CD8-positive, alpha-beta memory T cell (primary cell): ENCODE measurements around the gene FSTL4. TPM values are rescaled to one million over a fixed set of nuclear protein-coding genes. Genes with fewer than 3 reads are reported as not detected.

ENCODE experiments used
- CTCF ChIA-PET: fragments of 350-600 bp; sonication (Branson Sonifier 250); formaldehyde crosslinking; loops from one replicate; lab custom pipeline; 2021; ENCODE audit warnings: antibody characterized with exemption; lab: Charles Lee
- POLR2A ChIA-PET: fragments of 350-600 bp; sonication (Branson Sonifier 250); formaldehyde crosslinking; loops from one replicate; lab custom pipeline; 2021; ENCODE audit warnings: antibody characterized with exemption; lab: Charles Lee
- DNase-seq, 5 donors: peaks; one replicate each; pipeline versions ENCODE4 v3.0.0 to v3.0.0-alpha.2; 2020 to 2022; ENCODE audit warnings: mixed read lengths in 1 of 5
- H3K27ac ChIP-seq: one replicate; pipeline ENCODE4 v1.7.0; 2013; ENCODE audit warnings: low read depth, mild to moderate bottlenecking, low read length, moderate library complexity
- H3K27me3 ChIP-seq: 2 replicates; pipeline ENCODE4 v1.7.0; 2013; ENCODE audit warnings: low read length, mild to moderate bottlenecking; ENCODE audit not compliant: insufficient read depth, poor library complexity, severe bottlenecking
- H3K36me3 ChIP-seq: 2 replicates; pipeline ENCODE4 v1.7.0; 2013; ENCODE audit warnings: mild to moderate bottlenecking, low read length, moderate library complexity; ENCODE audit not compliant: insufficient read depth
- H3K4me1 ChIP-seq: 2 replicates; pipeline ENCODE4 v1.7.0; 2013; ENCODE audit warnings: mild to moderate bottlenecking, low read length, moderate library complexity; ENCODE audit not compliant: insufficient read depth
- H3K4me3 ChIP-seq: 2 replicates; pipeline ENCODE4 v1.7.0; 2013; ENCODE audit warnings: mild to moderate bottlenecking, low read length
- H3K9me3 ChIP-seq: 2 replicates; pipeline ENCODE4 v1.7.0; 2013; ENCODE audit warnings: mild to moderate bottlenecking, low read length
- H3K27ac Mint-ChIP-seq, 8 donors: one replicate each; pipeline ENCODE4 v1.8.0; 2020 to 2021; ENCODE audit warnings: mixed read lengths in 8 of 8, mild to moderate bottlenecking in 6 of 8, inconsistent platforms in 3 of 8, moderate library complexity in 3 of 8
- H3K27me3 Mint-ChIP-seq, 2 donors: one replicate each; pipeline ENCODE4 v1.8.0; 2020 to 2021; ENCODE audit warnings: mixed read lengths in 2 of 2, mild to moderate bottlenecking in 1 of 2, moderate library complexity in 1 of 2
- H3K36me3 Mint-ChIP-seq, 3 donors: one replicate each; pipeline ENCODE4 v1.8.0; 2020 to 2021; ENCODE audit warnings: mixed read lengths in 3 of 3, inconsistent platforms in 1 of 3, mild to moderate bottlenecking in 1 of 3
- H3K4me1 Mint-ChIP-seq, 3 donors: one replicate each; pipeline ENCODE4 v1.8.0; 2020 to 2021; ENCODE audit warnings: mixed read lengths in 3 of 3, inconsistent platforms in 1 of 3, mild to moderate bottlenecking in 1 of 3
- H3K4me3 Mint-ChIP-seq, 7 donors: one replicate each; pipeline ENCODE4 v1.8.0; 2020 to 2021; ENCODE audit warnings: mixed read lengths in 7 of 7, mild to moderate bottlenecking in 6 of 7, moderate library complexity in 4 of 7, inconsistent platforms in 2 of 7
- H3K9me3 Mint-ChIP-seq, 5 donors: one replicate each; pipeline ENCODE4 v1.8.0; 2020 to 2022; ENCODE audit warnings: mixed read lengths in 5 of 5, mild to moderate bottlenecking in 3 of 5, moderate library complexity in 2 of 5, inconsistent platforms in 1 of 5
- polyA plus RNA-seq: library from polyadenylated mRNA; unstranded; fragments of 300-500 nt; fragmentation: Illumina TruSeq; gene quantifications from one replicate; pipeline ENCODE4 v1.2.3, GENCODE V29; 2021
- total RNA-seq, 2 experiments: library from RNA; stranded (reverse); gene quantifications; one replicate each; pipeline ENCODE4 v1.2.3, GENCODE V29; 2021

Gene FSTL4
- total and polyA plus RNA-seq, 3 experiments from 2014 or later, result 0.33 TPM; not detected in 2

GRCh38 chr5:133384120-133384855 is 228.1 kb downstream of the FSTL4 start:
- DNase-seq, result no peak
- Histone ChIP-seq H3K4me1 (no peaks in the 10 kb centered on the region), H3K27me3 (no peaks in the 10 kb centered on the region), H3K9me3 (no peaks in the 10 kb centered on the region), H3K4me3 (no peak overlapping the region), H3K27ac (no peak overlapping the region), H3K36me3 (no peaks in the 10 kb centered on the region)
- CTCF ChIA-PET, result no interaction called here
- POLR2A ChIA-PET, result no interaction called here
- Mint-ChIP-seq H3K27ac (no peak overlapping the region), H3K4me1 (peaks cover 0 to 5% (median 0%) of the 10 kb centered on the region in 3 donors), H3K27me3 (peaks cover 4 to 23% of the 10 kb centered on the region in 2 donors), H3K9me3 (no peaks in the 10 kb centered on the region), H3K36me3 (no peaks in the 10 kb centered on the region), H3K4me3 (no peak overlapping the region)

GRCh38 chr5:133383580-133383939 is 228.8 kb downstream of the FSTL4 start:
- Histone ChIP-seq H3K27ac (no peak overlapping the region), H3K36me3 (no peaks in the 10 kb centered on the region), H3K27me3 (no peaks in the 10 kb centered on the region), H3K4me1 (no peaks in the 10 kb centered on the region), H3K9me3 (no peaks in the 10 kb centered on the region), H3K4me3 (no peak overlapping the region)
- Mint-ChIP-seq H3K27me3 (peaks cover 3 to 19% of the 10 kb centered on the region in 2 donors), H3K27ac (no peak overlapping the region), H3K4me1 (peaks cover 0 to 5% (median 0%) of the 10 kb centered on the region in 3 donors), H3K36me3 (no peaks in the 10 kb centered on the region), H3K4me3 (no peak overlapping the region), H3K9me3 (peaks cover 0 to 2% (median 0%) of the 10 kb centered on the region in 5 donors)
- ChIA-PET CTCF (no interaction called here), POLR2A (no interaction called here)
- no peak for DNase-seq

GRCh38 chr5:133382661-133383579 is 229.4 kb downstream of the FSTL4 start:
- Mint-ChIP-seq H3K9me3 (peaks cover 0 to 8% (median 3%) of the 10 kb centered on the region in 5 donors), H3K36me3 (no peaks in the 10 kb centered on the region), H3K4me3 (no peak overlapping the region), H3K27ac (no peak overlapping the region), H3K4me1 (peaks cover 0 to 5% (median 0%) of the 10 kb centered on the region in 3 donors), H3K27me3 (peaks cover 5 to 21% of the 10 kb centered on the region in 2 donors)
- H3K4me1 ChIP-seq, result no peaks in the 10 kb centered on the region
- CTCF ChIA-PET, result no interaction called here
- no peak overlapping the region for H3K4me3 ChIP-seq
- no peak for DNase-seq
- H3K36me3 ChIP-seq, result no peaks in the 10 kb centered on the region
- H3K27ac ChIP-seq, result no peak overlapping the region
- POLR2A ChIA-PET, result no interaction called here
- H3K9me3 ChIP-seq, result no peaks in the 10 kb centered on the region
- H3K27me3 ChIP-seq, result no peaks in the 10 kb centered on the region

- Mint-ChIP-seq H3K36me3 (peaks cover 0 to 2% (median 0%) of the 10 kb centered on the region in 3 donors), H3K4me3 (no peak overlapping the region), H3K27ac (no peak overlapping the region), H3K9me3 (peaks cover 8 to 20% (median 15%) of the 10 kb centered on the region in 5 donors), H3K27me3 (peaks cover 8 to 20% of the 10 kb centered on the region in 2 donors), H3K4me1 (peaks cover 0 to 5% (median 0%) of the 10 kb centered on the region in 3 donors)
- no peaks in the 10 kb centered on the region for H3K36me3 ChIP-seq
- no peaks in the 10 kb centered on the region for H3K9me3 ChIP-seq
- H3K4me1 ChIP-seq, result no peaks in the 10 kb centered on the region
- no peak for DNase-seq
- no peak overlapping the region for H3K4me3 ChIP-seq
- POLR2A ChIA-PET, result no interaction called here
- no peak overlapping the region for H3K27ac ChIP-seq
- no peaks in the 10 kb centered on the region for H3K27me3 ChIP-seq
- CTCF ChIA-PET, result no interaction called here
Measured at GRCh38 chr5:133381571-133382365, 230.6 kb downstream of the FSTL4 start.

DNA sequence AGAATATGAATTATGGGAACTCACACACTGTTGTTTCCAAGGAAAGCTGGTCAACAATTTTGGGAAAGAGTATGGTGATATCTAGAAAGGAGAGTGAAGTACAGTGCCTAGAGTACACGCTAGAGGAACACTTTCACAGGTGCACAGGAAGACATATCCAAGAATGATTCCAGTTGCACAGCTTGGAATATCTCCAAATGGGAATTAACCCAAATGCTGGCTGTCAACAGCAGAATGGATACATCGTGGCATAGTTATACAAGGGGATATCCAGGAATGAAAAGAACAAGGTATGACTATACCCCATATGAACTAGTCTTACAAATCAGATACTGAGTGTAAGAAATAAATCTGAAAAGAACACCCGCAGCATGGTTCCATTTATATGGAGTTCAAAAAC is 231.3 kb downstream of the FSTL4 start:
- H3K4me3 Mint-ChIP-seq, result no peak overlapping the region
- Histone ChIP-seq H3K4me1 (no peaks in the 10 kb centered on the region), H3K27ac (no peak overlapping the region), H3K9me3 (no peaks in the 10 kb centered on the region), H3K36me3 (no peaks in the 10 kb centered on the region), H3K27me3 (no peaks in the 10 kb centered on the region), H3K4me3 (no peak overlapping the region)
- CTCF ChIA-PET, result no interaction called here
- no peak for DNase-seq
- no peaks in the 10 kb centered on the region for H3K4me1 Mint-ChIP-seq
- H3K36me3 Mint-ChIP-seq, result peaks cover 0 to 2% (median 2%) of the 10 kb centered on the region in 3 donors
- no peak overlapping the region for H3K27ac Mint-ChIP-seq
- H3K27me3 Mint-ChIP-seq, result peaks cover 10 to 23% of the 10 kb centered on the region in 2 donors
- POLR2A ChIA-PET, result no interaction called here
- peaks cover 12 to 26% (median 19%) of the 10 kb centered on the region in 5 donors for H3K9me3 Mint-ChIP-seq

- peaks cover 12 to 29% (median 24%) of the 10 kb centered on the region in 5 donors for H3K9me3 Mint-ChIP-seq
- H3K27me3 Mint-ChIP-seq, result peaks cover 6 to 43% of the 10 kb centered on the region in 2 donors
- POLR2A ChIA-PET, result no interaction called here
- CTCF ChIA-PET, result no interaction called here
- H3K4me3 ChIP-seq, result no peak overlapping the region
- no peak overlapping the region for H3K27ac Mint-ChIP-seq
- H3K4me3 Mint-ChIP-seq, result no peak overlapping the region
- no peaks in the 10 kb centered on the region for H3K4me1 Mint-ChIP-seq
- DNase-seq, result no peak
- no peaks in the 10 kb centered on the region for H3K27me3 ChIP-seq
- H3K4me1 ChIP-seq, result no peaks in the 10 kb centered on the region
- no peaks in the 10 kb centered on the region for H3K9me3 ChIP-seq
- H3K36me3 Mint-ChIP-seq, result peaks cover 2 to 4% (median 2%) of the 10 kb centered on the region in 3 donors
- H3K36me3 ChIP-seq, result no peaks in the 10 kb centered on the region
- no peak overlapping the region for H3K27ac ChIP-seq
Measured at GRCh38 chr5:133377736-133378135, 234.6 kb downstream of the FSTL4 start.

- peaks cover 8 to 48% of the 10 kb centered on the region in 2 donors for H3K27me3 Mint-ChIP-seq
- Histone ChIP-seq H3K27ac (no peak overlapping the region), H3K4me3 (no peak overlapping the region), H3K27me3 (no peaks in the 10 kb centered on the region), H3K4me1 (no peaks in the 10 kb centered on the region), H3K9me3 (no peaks in the 10 kb centered on the region), H3K36me3 (no peaks in the 10 kb centered on the region)
- H3K4me3 Mint-ChIP-seq, result no peak overlapping the region
- H3K27ac Mint-ChIP-seq, result no peak overlapping the region
- ChIA-PET POLR2A (no interaction called here), CTCF (no interaction called here)
- DNase-seq, result no peak
- no peaks in the 10 kb centered on the region for H3K4me1 Mint-ChIP-seq
- peaks cover 12 to 29% (median 24%) of the 10 kb centered on the region in 5 donors for H3K9me3 Mint-ChIP-seq
- peaks cover 2 to 4% (median 2%) of the 10 kb centered on the region in 3 donors for H3K36me3 Mint-ChIP-seq
Measured at GRCh38 chr5:133376986-133377385, 235.4 kb downstream of the FSTL4 start.
